GM23248 (cell line): ENCODE results near the gene MEIS2. TPM values are rescaled to one million over a fixed set of nuclear protein-coding genes. Genes with fewer than 3 reads are reported as not detected.

ENCODE experiments used
- DNase-seq: peaks from one replicate; pipeline ENCODE4 v3.0.0-alpha.2; 2015
- H2AFZ ChIP-seq: fragments of 200-600 bp; sonication (generic); 2 replicates; pipeline ENCODE4 v1.6.1; 2016; ENCODE audit warnings: antibody characterized with exemption
- H3F3A ChIP-seq: fragments of 200-600 bp; sonication (generic); 2 replicates; pipeline ENCODE4 v1.6.1; 2016; ENCODE audit warnings: mild to moderate bottlenecking, antibody characterized with exemption, mixed run types; ENCODE audit not compliant: insufficient read depth
- H3K27ac ChIP-seq: fragments of 200-600 bp; sonication (generic); 2 replicates; pipeline ENCODE4 v1.5.1; 2016; ENCODE audit warnings: mild to moderate bottlenecking
- H3K27me3 ChIP-seq: fragments of 200-600 bp; sonication (generic); replicated peaks from 2 replicates; pipeline ENCODE4 v1.6.1; 2016; ENCODE audit warnings: mild to moderate bottlenecking; ENCODE audit not compliant: insufficient read depth
- H3K36me3 ChIP-seq: fragments of 200-600 bp; sonication (generic); 2 replicates; pipeline ENCODE4 v1.6.1; 2016; ENCODE audit warnings: low read depth, mild to moderate bottlenecking
- H3K4me1 ChIP-seq: fragments of 200-600 bp; sonication (generic); 2 replicates; pipeline ENCODE4 v1.6.1; 2016; ENCODE audit warnings: mild to moderate bottlenecking; ENCODE audit not compliant: insufficient read depth
- H3K4me2 ChIP-seq: fragments of 200-600 bp; sonication (generic); one replicate; pipeline ENCODE4 v1.6.1; 2016; ENCODE audit warnings: mild to moderate bottlenecking; ENCODE audit not compliant: unreplicated experiment
- H3K4me3 ChIP-seq: fragments of 200-600 bp; sonication (generic); 2 replicates; pipeline ENCODE4 v1.5.1; 2016; ENCODE audit warnings: mild to moderate bottlenecking
- H3K79me2 ChIP-seq: fragments of 200-600 bp; sonication (generic); 2 replicates; pipeline ENCODE4 v1.6.1; 2016; ENCODE audit warnings: mild to moderate bottlenecking; ENCODE audit not compliant: insufficient read depth
- H3K9ac ChIP-seq: fragments of 200-600 bp; sonication (generic); 2 replicates; pipeline ENCODE4 v1.6.1; 2016; ENCODE audit warnings: mild to moderate bottlenecking
- H3K9me2 ChIP-seq: fragments of 200-600 bp; sonication (generic); 2 replicates; pipeline ENCODE4 v1.6.1; 2016; ENCODE audit warnings: mixed run types, mild to moderate bottlenecking, moderate library complexity; ENCODE audit not compliant: insufficient read depth
- H3K9me3 ChIP-seq: fragments of 200-600 bp; sonication (generic); one replicate; pipeline ENCODE4 v1.6.1; 2017; ENCODE audit warnings: low read depth
- H4K20me1 ChIP-seq: fragments of 200-600 bp; sonication (generic); 2 replicates; pipeline ENCODE4 v1.6.0; 2016; ENCODE audit not compliant: insufficient read depth
- EZH2 ChIP-seq: fragments of 200-600 bp; sonication (generic); IDR thresholded peaks from 2 replicates; pipeline ENCODE4 v1.6.1; 2018; ENCODE audit warnings: antibody characterized with exemption, mild to moderate bottlenecking; ENCODE audit not compliant: insufficient read depth, poor library complexity, severe bottlenecking
- EZH2phosphoT487 ChIP-seq: fragments of 200-600 bp; sonication (generic); IDR thresholded peaks from 2 replicates; pipeline ENCODE4 v1.6.1; 2018; ENCODE audit warnings: antibody characterized with exemption, moderate library complexity, mild to moderate bottlenecking, low read depth; ENCODE audit not compliant: insufficient read depth
- WGBS, 2 experiments: methylation state at CpG; one replicate each; pipeline ENCODE4 v1.1.6; 2015 to 2017; ENCODE audit warnings: low lambda C conversion rate in 2 of 2, low coverage in 1 of 2; ENCODE audit errors: missing lambda C conversion rate in 2 of 2; 5-methylcytosine and 5-hydroxymethylcytosine counted together
- in situ Hi-C: fragments of 300-500 bp; cut with MboI; formaldehyde crosslinking; loops from 2 replicates; pipeline ENCODE4 v1.15.0; 2020
- polyA plus RNA-seq: library from polyadenylated mRNA; unstranded; fragments of >200 nt; fragmentation: Nextera tagmentation; extraction: Ambion mirVana; gene quantifications from 2 replicates; pipeline ENCODE4 v1.2.1, GENCODE V29; 2016
- total RNA-seq: library from RNA; depleted of rRNA; stranded (reverse); fragments of >200 nt; shearing (Covaris generic); gene quantifications from 2 replicates; pipeline ENCODE4 v1.2.3, GENCODE V29; 2014

MEIS2 gene
- total and polyA plus RNA-seq, 2 experiments from 2014 or later: 23.7 to 24.1 TPM

DNA sequence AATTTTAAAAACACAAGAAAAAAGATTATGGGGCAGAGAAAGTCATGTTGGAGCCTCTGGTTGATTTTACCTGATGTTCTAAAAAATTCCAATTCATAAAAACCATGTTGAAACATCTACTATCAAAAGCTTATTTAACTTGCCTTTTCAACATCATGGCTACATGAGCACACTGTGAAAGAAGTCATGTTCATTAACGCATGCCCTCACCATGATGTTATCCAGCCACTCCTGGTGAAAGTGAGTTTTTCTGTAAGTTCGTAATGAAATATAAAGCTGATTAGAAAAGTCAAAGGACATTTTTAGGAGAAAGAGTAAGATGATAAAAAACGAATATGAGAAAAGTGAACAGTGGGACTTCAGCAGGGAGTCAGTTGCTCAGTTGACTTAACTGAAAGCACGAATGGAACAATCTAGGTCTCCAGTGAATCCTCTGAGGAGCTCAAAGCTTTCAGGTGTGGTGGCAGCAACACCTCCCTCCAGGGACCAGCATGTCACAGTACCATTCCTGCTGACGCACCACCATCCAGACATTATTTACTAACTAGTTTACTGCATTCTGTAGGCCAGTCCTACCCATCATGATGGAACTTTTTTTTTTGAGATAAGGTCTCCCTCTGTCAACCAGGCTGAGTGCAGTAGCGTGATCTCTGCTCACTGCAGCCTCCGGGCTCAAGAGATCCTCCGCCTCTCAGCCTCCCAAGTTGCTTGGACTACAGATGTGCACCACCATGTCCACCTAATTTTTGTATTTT lies 95.2 kb downstream of the MEIS2 start:
- Histone ChIP-seq H3K9me3 (no peaks in the 10 kb centered on the region), H3K4me2 (no peak overlapping the region), H3F3A (no peaks in the 10 kb centered on the region), H3K9ac (no peak overlapping the region), H3K36me3 (peaks cover 28% of the 10 kb centered on the region), H3K4me1 (peaks cover 11% of the 10 kb centered on the region; the same call in 1 of the 2 replicates), H3K4me3 (no peak overlapping the region), H3K9me2 (no peaks in the 10 kb centered on the region), H3K27me3 (no peaks in the 10 kb centered on the region), H4K20me1 (no peaks in the 10 kb centered on the region), H3K27ac (no peak overlapping the region), H2AFZ (no peak overlapping the region), H3K79me2 (peaks cover 71% of the 10 kb centered on the region)
- DNase-seq: no peak
- WGBS, 2 experiments: 80 to 85% methylated on average over 8 of the region's 8 CpGs
- TF ChIP-seq EZH2phosphoT487: no peak
- TF ChIP-seq EZH2: no peak
- in situ Hi-C loops: no loop called here

DNA sequence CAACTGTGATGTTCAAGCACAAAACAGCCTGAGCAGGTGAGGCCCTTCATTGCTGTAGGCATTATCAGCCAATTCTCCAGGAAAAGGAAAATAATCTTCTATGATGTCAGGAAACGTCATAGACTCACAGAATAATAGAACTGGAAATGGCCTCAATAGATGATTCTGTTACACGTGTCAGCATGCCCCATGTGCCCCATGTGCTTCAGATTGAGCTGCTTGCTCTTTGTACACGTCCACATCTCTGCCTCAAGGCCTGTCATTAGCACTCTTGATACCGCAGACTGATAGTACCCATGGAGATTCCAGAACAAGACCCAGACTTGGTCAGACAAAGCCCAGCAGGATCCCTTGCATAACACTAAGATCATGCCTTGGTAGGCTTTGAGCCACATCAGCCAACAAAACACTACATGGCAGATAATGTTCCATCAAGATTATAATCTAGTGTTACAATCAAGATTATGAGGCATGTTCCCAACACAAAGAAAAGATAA lies 95.9 kb downstream of the MEIS2 start:
- TF ChIP-seq EZH2phosphoT487 (no peak), EZH2 (no peak)
- H3K4me1 ChIP-seq: peaks cover 11% of the 10 kb centered on the region; the same call in 1 of the 2 replicates
- no peaks in the 10 kb centered on the region for H3K9me3 ChIP-seq
- no peak overlapping the region for H3K4me3 ChIP-seq
- H3F3A ChIP-seq: no peaks in the 10 kb centered on the region
- in situ Hi-C loops: no loop called here
- H3K27me3 ChIP-seq: no peaks in the 10 kb centered on the region
- no peak overlapping the region for H3K9ac ChIP-seq
- H3K79me2 ChIP-seq: peaks cover 69% of the 10 kb centered on the region
- H3K9me2 ChIP-seq: no peaks in the 10 kb centered on the region
- no peaks in the 10 kb centered on the region for H4K20me1 ChIP-seq
- 86 to 89% methylated on average over 4 of the region's 4 CpGs for WGBS, 2 experiments
- DNase-seq: no peak
- H2AFZ ChIP-seq: no peak overlapping the region
- H3K4me2 ChIP-seq: no peak overlapping the region
- H3K36me3 ChIP-seq: peaks cover 28% of the 10 kb centered on the region
- no peak overlapping the region for H3K27ac ChIP-seq

DNA sequence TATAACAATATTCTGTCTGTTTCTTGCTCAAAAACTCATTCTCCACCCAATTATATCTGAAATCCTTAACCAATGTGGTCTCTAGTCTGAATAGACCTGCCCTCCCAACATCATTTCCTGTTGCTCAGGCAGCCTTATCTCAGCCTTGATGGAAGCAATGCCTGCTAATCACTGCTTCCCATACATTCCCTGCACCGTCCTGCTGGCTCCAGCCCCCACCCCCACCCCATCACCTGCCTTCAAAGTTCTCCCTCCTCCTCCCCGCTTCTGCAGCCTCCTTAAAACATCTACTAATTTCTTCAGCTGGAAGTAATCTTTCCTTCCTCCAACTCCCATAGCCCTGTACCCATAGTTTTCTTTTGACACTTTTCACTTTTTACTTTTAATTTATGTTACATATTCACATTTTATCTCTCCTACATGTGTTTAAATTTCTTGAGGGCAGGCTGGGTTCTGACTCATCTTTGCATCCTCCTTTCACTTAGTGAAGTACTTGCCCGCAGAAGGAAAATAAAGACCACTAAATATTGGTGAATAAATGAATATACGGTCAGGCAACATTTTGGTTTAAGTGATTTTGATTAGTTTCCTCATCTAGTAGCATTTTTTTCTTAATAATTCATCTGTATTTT lies 98.2 kb downstream of the MEIS2 start:
- no peaks in the 10 kb centered on the region for H3K9me3 ChIP-seq
- no peaks in the 10 kb centered on the region for H3K9me2 ChIP-seq
- H3K27me3 ChIP-seq: no peaks in the 10 kb centered on the region
- DNase-seq: no peak
- 97 to 99% methylated on average over 4 of the region's 4 CpGs for WGBS, 2 experiments
- H3K27ac ChIP-seq: no peak overlapping the region
- H3K4me3 ChIP-seq: no peak overlapping the region
- H2AFZ ChIP-seq: no peak overlapping the region
- no peak for TF ChIP-seq EZH2phosphoT487
- no peak for TF ChIP-seq EZH2
- peaks cover 4% of the 10 kb centered on the region; the same call in 1 of the 2 replicates for H3K4me1 ChIP-seq
- peaks cover 28% of the 10 kb centered on the region for H3K36me3 ChIP-seq
- H3K4me2 ChIP-seq: no peak overlapping the region
- in situ Hi-C loops: no loop called here
- no peaks in the 10 kb centered on the region for H3F3A ChIP-seq
- H3K79me2 ChIP-seq: peaks cover 55% of the 10 kb centered on the region
- H4K20me1 ChIP-seq: no peaks in the 10 kb centered on the region
- H3K9ac ChIP-seq: no peak overlapping the region

DNA sequence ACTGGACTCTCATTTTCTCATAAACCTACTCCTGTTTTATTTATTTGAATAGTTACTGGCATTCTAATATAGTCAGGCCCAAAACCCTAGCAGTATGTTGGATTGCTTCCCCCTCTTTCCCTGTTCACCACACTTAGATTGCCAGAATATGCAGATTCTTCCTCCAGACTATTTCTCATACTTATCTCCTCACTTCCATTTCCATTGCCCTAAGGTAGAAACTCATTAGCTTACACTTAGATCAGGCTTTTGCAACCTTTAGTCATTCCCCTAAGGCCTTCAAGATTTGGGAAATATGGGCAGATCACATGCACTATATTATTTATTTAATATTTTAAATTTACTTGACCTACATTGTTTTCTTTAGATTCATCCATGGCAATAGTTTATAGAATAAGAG lies 98.9 kb downstream of the MEIS2 start:
- peaks cover 54% of the 10 kb centered on the region for H3K79me2 ChIP-seq
- in situ Hi-C loops: no loop called here
- H3K27ac ChIP-seq: no peak overlapping the region
- H3K9me3 ChIP-seq: no peaks in the 10 kb centered on the region
- no peak overlapping the region for H3K9ac ChIP-seq
- DNase-seq: no peak
- no peaks in the 10 kb centered on the region for H3F3A ChIP-seq
- H3K4me2 ChIP-seq: no peak overlapping the region
- TF ChIP-seq EZH2 (no peak), EZH2phosphoT487 (no peak)
- H3K27me3 ChIP-seq: no peaks in the 10 kb centered on the region
- H2AFZ ChIP-seq: no peak overlapping the region
- H3K4me1 ChIP-seq: no peaks in the 10 kb centered on the region
- H4K20me1 ChIP-seq: no peaks in the 10 kb centered on the region
- H3K9me2 ChIP-seq: no peaks in the 10 kb centered on the region
- peaks cover 28% of the 10 kb centered on the region for H3K36me3 ChIP-seq
- no peak overlapping the region for H3K4me3 ChIP-seq
